Right lobe of liver (tissue), 4 donors: ENCODE measurements around the gene ULBP1.

Experiments
- POLR2A ChIP-seq: fragments of 450-650 bp; IDR thresholded peaks from one replicate; pipeline ENCODE4 v1.6.1; 2017; ENCODE audit warnings: antibody characterized with exemption, mild to moderate bottlenecking
- TF ChIP-seq, protein P1 (sequence below), 4 donors: fragments of 200-600 bp in 3 of 4; fragments of 450-650 bp in 1 of 4; IDR thresholded peaks; one replicate each; pipeline versions ENCODE4 v1.5.1 to v1.8.0; 2016 to 2022; ENCODE audit warnings: antibody characterized with exemption in 4 of 4, mild to moderate bottlenecking in 2 of 4
- donor health status: DM: no; HTN: no; CAD: no.
- donor health status: DM: no; HTN: no; CAD: no.
- donor health status: DM: no; HTN: yes; CAD: no.

DNA sequence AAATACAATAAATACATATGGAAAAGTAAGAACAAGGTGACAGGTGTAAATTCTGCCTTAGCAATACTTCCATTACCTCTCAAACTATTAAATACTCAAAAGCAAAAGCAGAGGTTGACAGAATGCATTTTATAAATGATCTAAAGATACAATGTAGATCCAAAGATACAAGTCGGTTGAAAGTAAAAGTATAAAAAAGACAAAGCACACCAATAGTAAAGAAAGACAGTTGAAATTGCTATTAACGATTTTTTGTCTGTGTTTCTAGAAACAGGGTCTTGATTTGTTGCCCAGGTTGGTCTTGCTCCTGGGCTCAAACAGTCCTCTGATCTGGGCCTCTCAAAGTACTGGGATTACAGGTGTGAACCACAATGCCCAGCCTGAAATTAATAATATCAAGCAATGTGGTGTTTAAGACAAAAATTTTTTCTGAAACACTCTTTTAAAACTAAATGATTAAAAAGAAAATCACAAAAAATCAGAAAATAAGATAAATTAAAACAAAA, 23.9 kb downstream of the ULBP1 start:
- TF ChIP-seq, protein P1, sequence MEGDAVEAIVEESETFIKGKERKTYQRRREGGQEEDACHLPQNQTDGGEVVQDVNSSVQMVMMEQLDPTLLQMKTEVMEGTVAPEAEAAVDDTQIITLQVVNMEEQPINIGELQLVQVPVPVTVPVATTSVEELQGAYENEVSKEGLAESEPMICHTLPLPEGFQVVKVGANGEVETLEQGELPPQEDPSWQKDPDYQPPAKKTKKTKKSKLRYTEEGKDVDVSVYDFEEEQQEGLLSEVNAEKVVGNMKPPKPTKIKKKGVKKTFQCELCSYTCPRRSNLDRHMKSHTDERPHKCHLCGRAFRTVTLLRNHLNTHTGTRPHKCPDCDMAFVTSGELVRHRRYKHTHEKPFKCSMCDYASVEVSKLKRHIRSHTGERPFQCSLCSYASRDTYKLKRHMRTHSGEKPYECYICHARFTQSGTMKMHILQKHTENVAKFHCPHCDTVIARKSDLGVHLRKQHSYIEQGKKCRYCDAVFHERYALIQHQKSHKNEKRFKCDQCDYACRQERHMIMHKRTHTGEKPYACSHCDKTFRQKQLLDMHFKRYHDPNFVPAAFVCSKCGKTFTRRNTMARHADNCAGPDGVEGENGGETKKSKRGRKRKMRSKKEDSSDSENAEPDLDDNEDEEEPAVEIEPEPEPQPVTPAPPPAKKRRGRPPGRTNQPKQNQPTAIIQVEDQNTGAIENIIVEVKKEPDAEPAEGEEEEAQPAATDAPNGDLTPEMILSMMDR (IDR thresholded peaks at IDR 0.05): no peak
- TF ChIP-seq POLR2A: no peak
